Endothelial cell of umbilical vein (primary cell): ENCODE results near the gene EIF2S1. TPM values are rescaled to one million over a fixed set of nuclear protein-coding genes. Genes with fewer than 3 reads are reported as not detected.

Source experiments
- BruUV-seq: library from RNA; stranded (reverse); fragments of 400-500 nt; replicated peaks from 2 replicates; lab custom pipeline; 2021; lab: Mats Ljungman, UMichigan
- CTCF ChIA-PET: fragments of 300-600, 350-600 bp; sonication (Branson Sonifier 250); formaldehyde crosslinking; loops from one replicate; lab custom pipeline; 2021; ENCODE audit warnings: antibody characterized with exemption, inconsistent platforms; lab: Charles Lee
- POLR2A ChIA-PET: fragments of 300-600, 350-600 bp; sonication (Branson Sonifier 250); formaldehyde crosslinking; loops from one replicate; lab custom pipeline; 2021; ENCODE audit warnings: antibody characterized with exemption, inconsistent platforms; lab: Charles Lee
- DNase-seq: peaks from one replicate; pipeline ENCODE4 v3.0.0-alpha.2; 2011; ENCODE audit warnings: low read depth, low spot score
- FAIRE-seq: peaks from 2 replicates; lab custom pipeline; 2011; peaks lifted over from hg19 to GRCh38; lab: Jason Lieb, UNC
- H2AFZ ChIP-seq: 2 replicates; pipeline ENCODE4 v1.6.0; 2012; ENCODE audit warnings: low read depth, low read length, control low read depth, inconsistent platforms
- H3K27ac ChIP-seq: 2 replicates; pipeline ENCODE4 v1.5.1; 2011; ENCODE audit warnings: low read depth, mild to moderate bottlenecking, control low read depth, low read length, moderate library complexity; ENCODE audit not compliant: insufficient read depth
- H3K27me3 ChIP-seq, 2 experiments: 2 replicates each; pipeline versions ENCODE4 v1.6.0 to v1.6.1; 2011; ENCODE audit warnings: low read length in 2 of 2, mixed read lengths in 1 of 2; ENCODE audit not compliant: control insufficient read depth in 2 of 2, insufficient read depth in 2 of 2
- H3K36me3 ChIP-seq, 2 experiments: 2 replicates in 1 of 2; 3 replicates in 1 of 2; pipeline ENCODE4 v1.5.1; 2011; ENCODE audit warnings: low read length in 2 of 2, mild to moderate bottlenecking in 1 of 2, moderate library complexity in 1 of 2; ENCODE audit not compliant: control insufficient read depth in 2 of 2, insufficient read depth in 2 of 2; ENCODE audit errors: extremely low read depth in 1 of 2
- H3K4me1 ChIP-seq: 3 replicates; pipeline ENCODE4 v1.5.1; 2011; ENCODE audit warnings: mild to moderate bottlenecking, low read length; ENCODE audit not compliant: control insufficient read depth, insufficient read depth; ENCODE audit errors: extremely low read depth
- H3K4me2 ChIP-seq: 2 replicates; pipeline ENCODE4 v1.6.1; 2011; ENCODE audit warnings: low read length, control low read depth, mixed read lengths; ENCODE audit not compliant: insufficient read depth
- H3K4me3 ChIP-seq, 3 experiments: fragments of 200-600 bp in 1 of 3; sonication (generic), shearing (Covaris generic) in 1 of 3; replicated peaks in 1 of 3; 2 replicates each; pipeline ENCODE4 v1.5.1; 2011 to 2016; ENCODE audit warnings: control low read depth in 3 of 3, low read length in 3 of 3, mild to moderate bottlenecking in 2 of 3, inconsistent platforms in 1 of 3, low read depth in 1 of 3, moderate library complexity in 1 of 3; ENCODE audit not compliant: insufficient read depth in 1 of 3
- H3K79me2 ChIP-seq: 2 replicates; pipeline ENCODE4 v1.6.0; 2012; ENCODE audit warnings: low read length, inconsistent platforms; ENCODE audit not compliant: control insufficient read depth, insufficient read depth
- H3K9ac ChIP-seq: replicated peaks from 2 replicates; pipeline ENCODE3; 2011; ENCODE audit warnings: low read length, control low read depth; ENCODE audit not compliant: insufficient read depth; ENCODE audit errors: extremely low read depth
- H3K9me1 ChIP-seq: replicated peaks from 3 replicates; pipeline ENCODE4 v1.6.0; 2011; ENCODE audit warnings: mild to moderate bottlenecking, low read length; ENCODE audit not compliant: control insufficient read depth, insufficient read depth; ENCODE audit errors: extremely low read depth
- H3K9me3 ChIP-seq: replicated peaks from 2 replicates; pipeline ENCODE4 v1.5.1; 2012; ENCODE audit warnings: low read length, inconsistent platforms; ENCODE audit not compliant: control insufficient read depth, insufficient read depth
- H4K20me1 ChIP-seq: replicated peaks from 2 replicates; pipeline ENCODE3; 2011; ENCODE audit warnings: mild to moderate bottlenecking, low read length; ENCODE audit not compliant: control insufficient read depth, insufficient read depth; ENCODE audit errors: extremely low read depth
- CTCF ChIP-seq, 2 donors: IDR thresholded peaks; 1 replicate in 1 of 2; 2 replicates in 1 of 2; pipeline ENCODE4 v1.5.1; 2011; ENCODE audit warnings: low read length in 2 of 2, mild to moderate bottlenecking in 2 of 2, moderate library complexity in 2 of 2, control low read depth in 1 of 2, inconsistent platforms in 1 of 2, low read depth in 1 of 2; ENCODE audit not compliant: insufficient read depth in 1 of 2; ENCODE audit errors: extremely low read depth in 1 of 2
- EZH2 ChIP-seq: IDR thresholded peaks from 2 replicates; pipeline ENCODE4 v1.6.1; 2012; ENCODE audit warnings: borderline replicate concordance, low read depth, mild to moderate bottlenecking, moderate library complexity, low read length, inconsistent platforms; ENCODE audit not compliant: severe bottlenecking
- FOS ChIP-seq: IDR thresholded peaks from 2 replicates; pipeline ENCODE4 v1.6.1; 2011; ENCODE audit warnings: mild to moderate bottlenecking, low read length, moderate library complexity, borderline replicate concordance; ENCODE audit not compliant: insufficient read depth
- GATA2 ChIP-seq: IDR thresholded peaks from 2 replicates; pipeline ENCODE4 v1.7.0; 2011; ENCODE audit warnings: low read depth, mild to moderate bottlenecking, moderate library complexity, mixed read lengths, low read length; ENCODE audit not compliant: insufficient read length, insufficient read depth
- JUN ChIP-seq: IDR thresholded peaks from 2 replicates; pipeline ENCODE4 v1.6.1; 2011; ENCODE audit warnings: borderline replicate concordance, low read depth; ENCODE audit not compliant: insufficient read length, insufficient read depth
- MAX ChIP-seq: IDR thresholded peaks from 2 replicates; pipeline ENCODE4 v1.6.1; 2011; ENCODE audit not compliant: insufficient read depth, insufficient read length
- MYC ChIP-seq: IDR thresholded peaks from one replicate; pipeline ENCODE4 v1.6.1; 2011; ENCODE audit warnings: mild to moderate bottlenecking, low read depth, low read length
- POLR2A ChIP-seq: IDR thresholded peaks from 2 replicates; pipeline ENCODE4 v1.6.1; 2012; ENCODE audit warnings: low read depth, mild to moderate bottlenecking, control low read depth, low read length
- POLR2AphosphoS5 ChIP-seq: IDR thresholded peaks from 2 replicates; pipeline ENCODE4 v1.6.1; 2012; ENCODE audit warnings: low read depth, mild to moderate bottlenecking, control low read depth, low read length, moderate library complexity; ENCODE audit not compliant: insufficient read depth
- dilution Hi-C: fragments of 300-500 bp; cut with MboI; formaldehyde crosslinking; loops from one replicate; pipeline ENCODE4 v1.15.0; 2019; ENCODE audit warnings: low sequenced_read_pairs; ENCODE audit not compliant: extremely low pct_ligation_motif_present
- intact Hi-C: fragments of 100-400 bp; cut with micrococcal nuclease; formaldehyde crosslinking; loops from one replicate; pipeline ENCODE4 v1.10.0; 2022
- polyA plus RNA-seq, 4 experiments: library from polyadenylated mRNA; depleted of rRNA in 3 of 4; stranded (reverse) in 3 of 4; unstranded in 1 of 4; fragments of >200 nt; gene quantifications; 2 replicates each; pipeline versions ENCODE4 v1.2.1 to v1.2.3, GENCODE V29; 2011 to 2012; ENCODE audit warnings: missing spikeins in 1 of 4
- total RNA-seq: library from RNA; stranded (reverse); gene quantifications from 2 replicates; pipeline ENCODE4 v1.2.3, GENCODE V29; 2021

Gene EIF2S1
- total and polyA plus RNA-seq, 2 donors (not counting 3 experiments of a cell fraction or from before 2014, with no cell fraction given): 36.8 to 135 TPM

- H3K36me3 ChIP-seq: no peaks in the 10 kb centered on the region
- no peaks in the 10 kb centered on the region for H4K20me1 ChIP-seq
- TF ChIP-seq JUN: no peak
- no peak for TF ChIP-seq GATA2
- no peak for TF ChIP-seq CTCF (IDR thresholded peaks at IDR 0.05; ENCODE audit: extremely low read depth in 1 of 2, insufficient read depth in 1 of 2, low read depth in 1 of 2, low read length in 2 of 2)
- no peak overlapping the region for H3K9ac ChIP-seq
- dilution Hi-C loops: no loop called here
- no TSS peak for BruUV-seq
- no peak overlapping the region for H3K4me3 ChIP-seq
- no peak overlapping the region for H3K27ac ChIP-seq
- H3K9me3 ChIP-seq: no peaks in the 10 kb centered on the region
- FAIRE-seq (no peak), DNase-seq (no peak)
- no peak overlapping the region for H3K4me2 ChIP-seq
- no peak overlapping the region for H2AFZ ChIP-seq
- ChIA-PET POLR2A (no interaction called here), CTCF (interaction anchor here (0.6 to 2.0 kb wide), 4 partner anchors 9 to 41 kb away, joined by 3 to 12 read pairs (median 6); partner anchors contain the start of genes ATP6V1D and PLEK2)
- intact Hi-C loops: no loop called here
- no peaks in the 10 kb centered on the region for H3K9me1 ChIP-seq
- no peaks in the 10 kb centered on the region for H3K79me2 ChIP-seq
- peaks cover 11% of the 10 kb centered on the region for H3K4me1 ChIP-seq
- H3K27me3 ChIP-seq: no peaks in the 10 kb centered on the region
Observed at GRCh38 chr14:67400434-67400833, 40.3 kb downstream of the EIF2S1 start.

- CTCF ChIA-PET: interaction anchor here (1.0 to 2.9 kb wide), 2 partner anchors 10 to 21 kb away, joined by 4 to 9 read pairs; no protein-coding TSS in a partner anchor
- no peak overlapping the region for H2AFZ ChIP-seq
- dilution Hi-C loops (no loop called here), intact Hi-C loops (no loop called here)
- H3K36me3 ChIP-seq: no peaks in the 10 kb centered on the region
- TF ChIP-seq GATA2: no peak
- no peak for TF ChIP-seq POLR2AphosphoS5
- no peak for TF ChIP-seq JUN
- TF ChIP-seq FOS: no peak
- no peak for TF ChIP-seq MYC
- TF ChIP-seq EZH2: no peak
- TF ChIP-seq CTCF (IDR thresholded peaks at IDR 0.05; ENCODE audit: extremely low read depth in 1 of 2, insufficient read depth in 1 of 2, low read depth in 1 of 2, low read length in 2 of 2): no peak
- TF ChIP-seq POLR2A: no peak
- no peak for TF ChIP-seq MAX
- no peak overlapping the region for H3K27ac ChIP-seq
- H3K9ac ChIP-seq: no peak overlapping the region
- BruUV-seq: no TSS peak
- POLR2A ChIA-PET: no interaction called here
- H4K20me1 ChIP-seq: no peaks in the 10 kb centered on the region
- FAIRE-seq: no peak
- no peaks in the 10 kb centered on the region for H3K79me2 ChIP-seq
- H3K27me3 ChIP-seq: no peaks in the 10 kb centered on the region
- H3K9me1 ChIP-seq: no peaks in the 10 kb centered on the region
- no peak for DNase-seq
- H3K4me1 ChIP-seq: no peaks in the 10 kb centered on the region
- no peak overlapping the region for H3K4me3 ChIP-seq
- no peaks in the 10 kb centered on the region for H3K9me3 ChIP-seq
- H3K4me2 ChIP-seq: no peak overlapping the region
Observed at GRCh38 chr14:67405771-67406170, 45.6 kb downstream of the EIF2S1 start.
